Skeletal muscle satellite cell (primary cell): ENCODE data around the gene PDE4DIP.
A peak's percentile ranks its signal among the peaks of the same experiment; 100 is the strongest.
"Not testable (repeated sequence)": the region's sequence is repeated elsewhere in the genome, so short reads cannot be mapped to it uniquely, and the experiment has no call there.

Source experiments
- H3K27me3 ChIP-seq: 2 replicates; pipeline ENCODE4 v1.7.0; 2013; ENCODE audit warnings: low read length; ENCODE audit not compliant: control insufficient read depth, insufficient read depth
- H3K36me3 ChIP-seq: 2 replicates; pipeline ENCODE4 v1.7.0; 2013; ENCODE audit warnings: mild to moderate bottlenecking, control low read depth, low read length; ENCODE audit not compliant: insufficient read depth
- H3K4me1 ChIP-seq: 2 replicates; pipeline ENCODE4 v1.7.0; 2013; ENCODE audit warnings: low read length; ENCODE audit not compliant: control insufficient read depth, insufficient read depth
- H3K4me2 ChIP-seq: 2 replicates; pipeline ENCODE4 v1.7.0; 2013; ENCODE audit warnings: mild to moderate bottlenecking, low read length
- H3K4me3 ChIP-seq: 2 replicates; pipeline ENCODE4 v1.7.0; 2013; ENCODE audit warnings: low read length
- H3K9ac ChIP-seq: 2 replicates; pipeline ENCODE4 v1.7.0; 2013; ENCODE audit warnings: mild to moderate bottlenecking, low read depth, low read length, moderate library complexity
- H3K9me3 ChIP-seq: replicated peaks from 2 replicates; pipeline ENCODE4 v1.7.0; 2013; ENCODE audit warnings: mild to moderate bottlenecking, control low read depth, low read length

Gene PDE4DIP

DNA sequence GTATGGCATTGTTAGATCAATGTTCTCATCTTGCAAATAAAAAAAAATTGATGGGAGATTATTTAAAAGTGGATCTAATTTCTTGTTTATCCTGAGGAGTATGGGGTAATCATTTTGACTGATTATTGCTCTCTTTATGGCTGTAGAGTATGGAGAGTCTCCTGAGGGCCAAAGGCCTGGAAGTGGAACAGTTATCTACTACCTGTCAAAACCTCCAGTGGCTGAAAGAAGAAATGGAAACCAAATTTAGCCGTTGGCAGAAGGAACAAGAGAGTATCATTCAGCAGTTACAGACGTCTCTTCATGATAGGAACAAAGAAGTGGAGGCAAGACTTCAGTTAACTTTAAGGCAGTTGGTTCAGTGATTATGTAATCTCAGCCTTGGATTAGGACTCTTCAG is 123.4 kb downstream of the PDE4DIP start:
- H3K9ac ChIP-seq, H3K36me3 ChIP-seq: not testable (repeated sequence)

DNA sequence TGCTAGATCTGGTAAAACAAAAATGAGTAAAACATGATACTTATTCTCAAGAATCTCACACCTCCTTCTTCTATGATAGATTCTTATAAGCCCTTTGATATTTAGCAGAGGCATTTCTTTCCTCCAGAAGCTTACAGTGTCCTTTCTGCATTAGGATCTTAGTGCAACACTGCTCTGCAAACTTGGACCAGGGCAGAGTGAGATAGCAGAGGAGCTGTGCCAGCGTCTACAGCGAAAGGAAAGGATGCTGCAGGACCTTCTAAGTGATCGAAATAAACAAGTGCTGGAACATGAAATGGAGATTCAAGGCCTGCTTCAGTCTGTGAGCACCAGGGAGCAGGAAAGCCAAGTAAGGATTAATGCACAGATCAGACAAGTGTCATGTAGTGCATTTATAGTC is 124.5 kb downstream of the PDE4DIP start:
- H3K9ac ChIP-seq, H3K9me3 ChIP-seq, H3K4me3 ChIP-seq, H3K4me2 ChIP-seq, H3K36me3 ChIP-seq, H3K27me3 ChIP-seq, H3K4me1 ChIP-seq: not testable (repeated sequence)

More for the DNA sequence above, 123.4 kb downstream of the PDE4DIP start:
- H3K4me3 ChIP-seq, H3K9me3 ChIP-seq, H3K27me3 ChIP-seq, H3K4me1 ChIP-seq, H3K4me2 ChIP-seq: not testable (repeated sequence)

DNA sequence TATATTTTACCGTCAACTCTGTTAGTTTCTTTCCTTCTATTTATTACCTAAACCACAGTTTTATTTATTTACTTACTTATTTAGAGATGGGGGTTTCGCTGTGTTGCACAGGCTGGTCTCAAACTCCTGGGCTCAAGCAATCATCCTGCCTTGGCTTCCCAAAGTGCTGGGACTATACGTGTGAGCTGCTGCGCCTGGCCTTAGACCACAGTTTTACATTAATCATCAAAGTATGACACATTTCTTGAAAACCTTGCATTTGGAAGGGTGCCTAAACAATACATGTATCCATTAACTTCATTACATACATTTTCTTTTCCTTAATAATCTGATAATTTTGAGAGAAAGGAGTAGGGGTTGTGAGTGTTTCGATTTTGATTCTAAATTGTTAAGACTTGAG is 124.9 kb downstream of the PDE4DIP start:
- not testable (repeated sequence) for H3K9me3 ChIP-seq, H3K4me1 ChIP-seq, H3K36me3 ChIP-seq, H3K9ac ChIP-seq, H3K4me2 ChIP-seq, H3K27me3 ChIP-seq, H3K4me3 ChIP-seq

DNA sequence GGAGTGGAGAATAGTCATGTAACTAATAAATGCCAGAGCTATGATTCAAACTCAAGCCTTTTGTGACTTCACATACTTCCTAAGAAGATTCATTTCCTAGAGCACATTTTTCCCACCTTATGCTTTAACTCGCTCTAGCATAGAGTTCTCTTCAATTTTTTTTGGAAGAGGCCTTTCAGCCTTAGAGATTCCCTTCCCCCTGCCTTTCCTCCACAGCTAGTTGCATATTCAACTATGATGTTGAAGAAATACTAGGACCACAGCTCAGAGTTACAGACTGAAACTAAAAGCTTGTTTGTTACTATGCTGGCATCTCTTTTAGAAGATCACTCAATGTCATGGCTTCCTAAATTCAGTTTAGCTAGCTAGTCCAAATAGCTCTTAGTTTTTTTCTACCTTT is 131.2 kb downstream of the PDE4DIP start:
- not testable (repeated sequence) for H3K9me3 ChIP-seq, H3K4me2 ChIP-seq, H3K27me3 ChIP-seq, H3K4me3 ChIP-seq
- Histone ChIP-seq H3K4me1 (peaks cover 10% of the 10 kb centered on the region), H3K36me3 (peaks cover 31% of the 10 kb centered on the region), H3K9ac (peak overlapping the region; percentile 44)

DNA sequence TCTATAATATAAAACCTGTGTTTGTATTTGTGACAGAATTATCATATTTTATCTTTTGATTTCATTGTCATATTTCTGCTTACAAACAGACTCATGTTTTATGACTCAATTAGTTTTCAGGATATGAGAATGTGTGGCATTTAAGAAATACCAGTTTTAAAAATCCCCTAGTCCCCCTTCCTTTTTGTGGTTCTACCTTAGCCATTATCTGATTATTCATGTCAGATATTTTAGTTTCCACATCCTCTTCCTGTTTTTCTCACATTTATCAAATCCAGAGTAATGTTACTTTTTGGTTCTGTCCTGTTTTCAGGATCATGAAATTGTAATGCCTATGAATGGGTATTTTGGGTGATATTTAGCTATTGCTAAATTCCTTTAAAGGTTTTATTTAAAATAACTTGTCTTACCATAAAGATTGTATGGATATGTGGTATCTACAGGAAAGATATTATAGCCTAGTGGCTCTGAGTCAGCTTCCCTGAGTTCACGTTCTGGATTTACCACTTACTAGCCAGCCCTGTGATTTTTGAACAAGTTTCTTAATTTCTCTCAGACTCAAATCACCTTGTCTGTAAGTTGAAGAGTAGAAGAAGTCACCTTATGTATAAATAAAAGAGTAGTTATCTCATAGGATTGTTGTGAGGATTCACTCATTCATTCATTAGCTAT is 131.8 kb downstream of the PDE4DIP start:
- Histone ChIP-seq H3K36me3 (peaks cover 34% of the 10 kb centered on the region), H3K9ac (peak overlapping the region; percentile 44), H3K4me1 (peaks cover 10% of the 10 kb centered on the region)
- not testable (repeated sequence) for H3K4me2 ChIP-seq, H3K9me3 ChIP-seq, H3K27me3 ChIP-seq, H3K4me3 ChIP-seq

DNA sequence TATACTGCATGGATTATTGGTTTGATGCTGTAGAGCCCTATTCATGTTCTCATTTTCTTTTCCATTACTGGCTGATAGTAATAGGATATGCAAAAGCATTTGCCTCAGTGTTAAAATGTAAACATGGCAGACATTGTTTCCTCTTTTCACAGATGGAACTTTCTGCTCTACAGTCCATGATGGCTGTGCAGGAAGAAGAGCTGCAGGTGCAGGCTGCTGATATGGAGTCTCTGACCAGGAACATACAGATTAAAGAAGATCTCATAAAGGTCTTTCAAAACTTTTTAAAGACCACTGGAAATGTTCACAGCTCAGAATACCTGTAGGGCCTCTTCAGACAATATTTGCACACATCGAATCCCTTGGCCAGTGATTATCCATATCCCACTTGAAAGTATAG is 133.6 kb downstream of the PDE4DIP start:
- H3K9ac ChIP-seq, H3K9me3 ChIP-seq, H3K4me3 ChIP-seq, H3K27me3 ChIP-seq, H3K4me2 ChIP-seq: not testable (repeated sequence)
- H3K36me3 ChIP-seq: peaks cover 52% of the 10 kb centered on the region
- peaks cover 10% of the 10 kb centered on the region for H3K4me1 ChIP-seq

DNA sequence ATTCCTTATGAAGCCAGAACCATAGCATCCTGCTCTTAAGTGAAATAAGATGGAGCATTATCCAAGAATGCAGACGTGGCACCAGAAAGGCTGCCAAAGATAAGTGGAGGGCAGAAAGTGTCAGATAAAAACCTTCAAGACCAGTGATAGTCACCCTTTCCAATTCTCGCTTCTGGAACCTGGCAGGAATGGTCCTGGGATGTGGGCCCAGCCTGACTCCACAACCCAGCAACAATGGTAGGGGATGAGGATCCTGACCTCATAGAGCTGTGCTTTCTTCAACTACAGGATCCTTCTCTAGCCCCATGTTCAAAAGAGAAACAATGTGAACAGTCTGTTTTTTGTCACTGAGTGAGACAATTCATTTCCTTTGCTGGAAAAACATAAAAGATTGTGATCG is 145.2 kb downstream of the PDE4DIP start:
- not testable (repeated sequence) for H3K27me3 ChIP-seq, H3K4me2 ChIP-seq, H3K4me1 ChIP-seq, H3K4me3 ChIP-seq, H3K9ac ChIP-seq, H3K9me3 ChIP-seq
- peaks cover 24% of the 10 kb centered on the region for H3K36me3 ChIP-seq

DNA sequence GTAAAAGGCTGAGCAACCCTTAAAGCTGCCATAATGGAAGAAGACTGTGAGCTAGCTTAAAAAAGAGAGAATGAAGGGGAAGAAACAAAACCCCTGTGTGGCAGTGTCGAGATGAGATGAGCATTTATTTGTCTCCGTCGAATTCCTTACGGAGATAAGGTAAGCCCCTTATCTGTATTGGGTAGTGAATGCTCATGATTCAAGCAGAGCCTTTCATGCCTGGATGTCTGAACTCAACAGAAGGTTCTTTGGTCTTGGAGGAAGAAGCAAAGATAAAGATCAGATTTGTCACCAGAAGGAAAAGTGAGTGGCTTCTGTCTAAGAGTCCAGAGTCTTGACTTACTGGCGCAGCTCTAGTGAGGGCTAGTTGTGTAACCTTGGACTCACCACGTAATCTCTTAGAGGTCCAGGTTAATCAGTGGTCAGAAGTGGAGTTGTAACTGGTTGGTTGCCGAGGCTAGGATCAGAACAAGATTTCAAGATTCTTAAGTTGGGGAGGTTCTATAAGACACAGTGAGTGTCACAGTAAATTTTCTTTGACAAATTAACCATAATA is 146.1 kb downstream of the PDE4DIP start:
- not testable (repeated sequence) for H3K4me3 ChIP-seq, H3K4me1 ChIP-seq, H3K9ac ChIP-seq, H3K9me3 ChIP-seq, H3K4me2 ChIP-seq, H3K27me3 ChIP-seq
- peaks cover 23% of the 10 kb centered on the region for H3K36me3 ChIP-seq

DNA sequence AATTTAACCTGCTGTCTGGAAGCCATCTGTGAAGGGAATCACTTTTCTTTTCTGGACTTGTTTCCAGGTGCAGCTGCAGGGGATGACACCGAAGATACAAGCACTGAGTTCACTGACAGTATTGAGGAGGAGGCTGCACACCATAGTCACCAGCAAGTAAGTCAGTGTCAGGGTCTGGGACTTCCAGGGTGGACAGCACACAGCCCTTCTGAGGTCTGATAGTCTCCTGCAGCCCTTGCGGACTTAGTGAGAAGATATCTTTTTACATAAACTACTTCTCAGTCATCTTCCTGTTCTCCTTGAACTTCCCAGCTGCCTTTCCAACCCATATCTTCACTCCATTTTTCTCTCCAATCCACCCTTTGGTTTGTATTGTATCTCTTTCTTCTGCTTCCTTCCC is 147.6 kb downstream of the PDE4DIP start:
- not testable (repeated sequence) for H3K4me3 ChIP-seq, H3K36me3 ChIP-seq, H3K9ac ChIP-seq, H3K4me2 ChIP-seq, H3K4me1 ChIP-seq, H3K27me3 ChIP-seq, H3K9me3 ChIP-seq

DNA sequence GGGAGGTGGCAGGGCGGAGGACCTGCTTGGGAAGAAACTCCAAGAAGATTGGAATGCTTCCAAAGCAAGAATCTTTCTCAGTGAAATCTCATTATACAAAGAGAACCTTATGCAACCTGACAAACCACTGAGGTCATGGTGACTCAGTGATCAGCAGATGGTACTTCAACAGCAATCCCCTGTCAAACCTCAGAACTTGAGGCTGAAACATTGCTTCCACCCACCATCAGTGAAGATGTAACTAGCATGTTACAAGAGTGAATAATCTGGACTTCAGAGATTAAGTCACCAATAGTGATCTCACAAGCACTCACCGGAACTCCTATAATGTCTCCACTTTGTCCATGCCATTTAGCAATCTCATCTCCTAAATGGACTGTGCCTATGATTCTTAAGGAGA is 148.1 kb downstream of the PDE4DIP start:
- not testable (repeated sequence) for H3K4me3 ChIP-seq, H3K9ac ChIP-seq, H3K36me3 ChIP-seq, H3K4me2 ChIP-seq, H3K27me3 ChIP-seq, H3K4me1 ChIP-seq, H3K9me3 ChIP-seq

DNA sequence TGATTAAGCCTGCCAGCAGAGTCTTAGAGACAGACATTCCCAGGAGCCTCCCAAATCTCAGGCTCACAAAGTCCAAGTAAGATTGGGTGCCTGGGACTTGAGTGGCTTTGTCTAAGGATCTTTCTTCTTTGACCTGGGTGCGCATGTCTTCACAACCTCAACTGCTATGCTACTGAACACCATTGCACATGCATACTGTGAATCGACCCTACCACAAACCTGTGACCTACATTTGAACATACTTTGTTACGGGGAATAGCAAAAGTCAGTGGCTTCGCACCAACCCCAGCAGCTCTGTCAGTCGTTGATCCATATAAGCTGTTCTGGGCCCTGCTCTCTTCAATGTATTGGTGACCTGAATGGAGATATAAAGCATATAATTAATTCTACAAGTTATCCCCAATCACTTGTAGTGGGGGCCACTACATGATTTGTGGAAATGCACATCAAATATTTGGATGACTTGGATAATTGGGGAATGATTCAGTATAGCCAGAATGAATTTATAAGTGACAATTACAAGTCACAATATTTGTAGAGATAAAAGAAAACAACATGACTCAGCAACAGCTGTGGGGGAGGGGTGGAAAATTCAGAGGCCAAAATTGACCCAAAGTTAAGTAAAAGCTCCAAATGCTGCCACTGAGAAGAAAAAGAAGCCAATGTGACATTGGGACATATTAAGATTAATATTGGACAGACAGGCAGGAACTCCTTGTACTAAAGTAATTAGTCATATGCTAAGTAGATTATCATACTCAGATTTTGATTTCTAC is 152.4 kb downstream of the PDE4DIP start:
- not testable (repeated sequence) for H3K4me1 ChIP-seq

DNA sequence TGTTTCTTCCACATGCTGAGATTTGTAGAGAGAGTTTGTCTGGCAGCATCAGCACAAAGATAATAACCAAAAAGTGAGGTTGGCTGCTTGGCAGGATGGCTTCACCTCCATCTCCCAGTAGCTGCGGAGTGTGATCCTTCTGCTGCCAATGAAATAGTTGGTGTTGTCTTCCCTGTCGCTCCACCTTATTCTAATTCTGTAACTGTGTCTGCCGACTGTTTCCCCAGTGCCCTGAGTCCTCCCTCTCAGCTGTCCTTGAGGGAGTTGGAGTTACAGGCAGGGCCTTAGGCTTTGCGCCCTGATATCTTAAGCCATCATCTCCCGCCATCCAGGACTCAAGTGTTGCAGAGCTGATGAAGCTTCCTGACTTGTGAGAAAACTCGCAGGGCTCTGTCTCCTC is 153.2 kb downstream of the PDE4DIP start:
- H3K4me2 ChIP-seq, H3K4me3 ChIP-seq, H3K9ac ChIP-seq, H3K4me1 ChIP-seq, H3K36me3 ChIP-seq, H3K9me3 ChIP-seq, H3K27me3 ChIP-seq: not testable (repeated sequence)

More for the DNA sequence above, 152.4 kb downstream of the PDE4DIP start:
- not testable (repeated sequence) for H3K4me3 ChIP-seq, H3K9ac ChIP-seq, H3K36me3 ChIP-seq, H3K27me3 ChIP-seq, H3K9me3 ChIP-seq, H3K4me2 ChIP-seq
